COLO668 (cell line): ENCODE data around the gene ZNF423.

Experiments
- DNase-seq: peaks from one replicate; lab custom pipeline; 2025; ENCODE audit not compliant: unreplicated experiment; lab: John Stamatoyannopoulos, UW

ZNF423 gene

GRCh38 chr16:49542946-49543630 is 312.8 kb downstream of the ZNF423 start:
- no peak for DNase-seq

DNA sequence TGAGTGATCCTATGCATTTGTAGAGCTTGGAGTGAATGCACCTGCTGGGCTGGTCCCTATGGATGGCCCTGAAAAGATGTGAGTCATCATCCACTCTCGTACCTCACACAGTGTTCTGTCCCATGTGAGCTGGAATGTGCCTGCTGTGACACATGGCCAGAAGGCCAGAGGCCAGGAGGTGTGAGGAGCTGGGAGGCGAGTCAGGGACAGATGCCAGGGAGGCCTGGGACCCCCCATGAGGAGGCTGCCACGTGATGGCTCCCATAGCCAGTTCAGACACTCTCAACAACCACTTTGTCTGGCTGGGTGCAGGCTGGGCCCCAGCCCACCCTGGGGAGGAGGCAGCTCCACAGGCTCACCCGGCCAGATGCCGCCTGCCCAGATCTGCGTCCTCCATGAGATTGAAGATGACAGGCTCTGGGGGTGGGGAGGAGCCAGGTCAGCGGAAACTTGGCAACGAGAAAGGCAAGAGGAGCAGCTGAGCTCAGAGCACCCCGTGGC is 313.5 kb downstream of the ZNF423 start:
- no peak for DNase-seq

DNA sequence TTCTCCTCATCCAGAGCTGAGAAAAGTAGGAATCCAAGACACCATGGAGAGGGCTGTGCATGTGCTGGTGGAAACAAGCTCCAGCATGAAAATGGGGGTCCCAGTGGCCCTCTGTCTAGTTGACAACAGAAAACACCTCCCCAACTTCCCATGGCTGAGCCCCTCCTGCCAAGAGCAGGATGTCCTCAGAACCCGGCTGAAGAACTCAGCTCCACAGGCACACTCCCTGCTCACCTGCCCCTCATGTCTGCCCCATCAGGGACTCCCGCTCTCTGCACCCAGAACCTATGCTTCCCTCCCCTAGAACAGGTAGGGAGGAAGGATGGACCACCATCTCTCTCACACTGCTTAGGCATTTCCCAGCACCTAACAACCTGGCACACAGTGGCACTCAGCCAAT is 315.1 kb downstream of the ZNF423 start:
- no peak for DNase-seq

DNA sequence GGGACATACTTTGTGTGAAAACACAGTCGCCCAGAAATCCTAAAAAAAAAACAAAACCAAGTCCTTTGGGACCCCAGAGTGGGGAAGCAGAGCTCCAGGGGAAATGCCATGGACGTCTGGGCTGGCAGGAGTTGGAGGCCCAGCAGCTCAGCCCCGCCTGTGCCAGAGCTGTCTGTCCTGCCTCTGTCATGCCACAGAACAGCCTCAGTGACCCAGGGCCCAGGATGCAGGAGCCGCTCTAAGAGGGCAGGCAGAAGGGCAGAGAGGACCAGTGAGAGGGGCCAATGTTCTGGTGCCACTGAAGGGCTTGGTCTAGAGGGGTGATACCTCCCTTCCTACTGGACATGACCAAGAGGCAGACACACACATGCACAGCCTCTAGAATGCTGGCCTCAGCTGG is 316.2 kb downstream of the ZNF423 start:
- no peak for DNase-seq

DNA sequence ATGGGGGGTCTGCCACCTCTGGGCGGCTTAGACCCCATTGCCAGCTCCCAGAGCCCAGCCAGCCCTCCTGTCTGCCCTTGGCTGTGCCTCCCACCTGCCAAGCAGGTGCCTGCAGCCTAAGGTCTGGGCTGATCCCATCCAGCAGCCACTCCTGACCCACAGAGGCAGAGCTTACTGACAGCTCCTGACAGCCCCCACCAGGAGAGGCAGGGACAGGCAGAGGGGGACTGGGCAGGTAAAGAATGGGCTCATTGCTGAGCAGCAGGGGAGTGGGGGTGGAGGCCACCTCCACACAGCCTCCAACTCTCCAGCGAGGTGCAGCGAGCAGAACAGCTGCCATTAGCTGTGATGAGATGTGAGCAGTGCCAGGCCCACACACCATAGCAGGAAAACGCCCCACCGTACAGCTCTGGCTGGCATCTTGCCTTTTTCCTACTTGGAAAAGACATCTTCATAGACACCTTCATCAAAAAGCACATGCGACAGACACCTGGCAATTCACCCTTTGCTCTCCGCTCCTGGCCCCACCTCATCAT is 317.9 kb downstream of the ZNF423 start:
- DNase-seq, result no peak

DNA sequence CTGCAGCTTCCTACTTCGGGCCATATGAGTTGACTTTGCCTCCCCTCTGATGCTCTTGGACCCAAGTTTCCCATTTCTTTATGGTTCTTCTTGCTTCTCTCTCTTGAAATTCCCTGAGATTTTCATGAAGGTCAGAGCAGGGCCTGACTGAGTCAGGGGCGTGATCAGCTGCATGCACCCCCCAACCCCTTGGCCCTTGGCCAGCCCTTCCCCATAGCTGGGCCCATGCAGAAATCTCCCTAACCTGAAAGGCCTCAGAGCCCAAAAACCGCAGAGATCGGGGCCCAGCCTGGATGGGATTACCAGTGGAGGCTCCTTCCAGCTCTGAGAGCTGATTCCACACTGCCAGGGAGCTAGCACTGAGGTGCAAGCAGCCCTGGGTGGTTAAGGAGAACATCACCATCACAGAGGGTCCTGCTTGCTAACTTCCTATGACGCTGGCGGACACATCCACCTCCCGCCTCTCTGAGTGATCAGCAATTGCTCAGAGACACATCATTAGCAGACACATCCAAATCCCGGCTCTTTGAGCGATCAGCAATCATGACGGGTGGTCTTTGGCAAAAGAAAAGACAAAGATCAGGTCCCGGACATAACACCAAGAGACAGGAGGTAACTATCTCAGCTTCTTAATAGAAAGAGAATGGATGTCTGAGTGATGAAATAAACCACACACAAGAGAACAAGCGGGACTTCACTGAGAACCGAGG is 320.9 kb downstream of the ZNF423 start:
- no peak for DNase-seq

DNA sequence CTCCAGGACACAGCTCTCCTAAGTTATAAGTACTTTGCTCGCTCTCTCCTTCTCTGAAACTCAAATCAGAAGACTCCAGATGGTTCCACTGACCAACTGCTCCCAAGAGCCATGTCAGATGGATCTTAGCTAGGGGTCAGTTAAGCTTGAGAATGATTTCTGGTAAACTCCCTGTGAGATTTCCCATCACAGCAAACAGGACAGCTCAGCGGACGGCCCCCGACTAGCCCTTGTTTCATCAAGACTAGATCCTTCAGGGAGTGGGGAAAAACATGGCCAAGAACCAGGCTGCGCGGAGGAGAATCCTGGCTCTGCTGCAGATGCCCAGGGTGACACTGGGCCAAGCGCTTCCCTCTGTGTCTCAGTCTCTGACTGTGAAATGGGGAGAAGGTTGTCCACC is 322.5 kb downstream of the ZNF423 start:
- no peak for DNase-seq

DNA sequence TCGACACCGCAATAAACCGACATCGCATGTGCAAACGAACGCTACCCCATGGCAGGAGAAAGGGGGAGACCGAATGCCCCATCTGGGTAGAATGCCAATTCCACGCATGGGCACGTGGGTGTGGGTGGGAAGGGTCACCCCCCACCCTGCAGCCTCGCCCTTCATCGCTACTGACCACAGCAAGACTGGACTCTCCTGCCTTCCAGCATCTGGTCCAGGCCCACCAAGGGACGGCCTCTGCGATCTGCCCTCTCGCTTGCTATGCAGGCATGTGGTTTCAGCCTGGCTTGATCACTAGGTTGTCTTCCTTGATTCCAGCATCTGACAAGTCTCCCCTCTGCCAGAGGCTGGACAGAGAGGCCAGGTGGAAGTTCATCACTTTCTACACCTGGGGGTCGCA is 323.0 kb downstream of the ZNF423 start:
- DNase-seq, result no peak

GRCh38 chr16:49531931-49532840 is 323.7 kb downstream of the ZNF423 start:
- DNase-seq, result no peak

- no peak for DNase-seq
Observed at GRCh38 chr16:49531425-49531824, 324.5 kb downstream of the ZNF423 start.

- no peak for DNase-seq
Observed at GRCh38 chr16:49530427-49530970, 325.4 kb downstream of the ZNF423 start.

DNA sequence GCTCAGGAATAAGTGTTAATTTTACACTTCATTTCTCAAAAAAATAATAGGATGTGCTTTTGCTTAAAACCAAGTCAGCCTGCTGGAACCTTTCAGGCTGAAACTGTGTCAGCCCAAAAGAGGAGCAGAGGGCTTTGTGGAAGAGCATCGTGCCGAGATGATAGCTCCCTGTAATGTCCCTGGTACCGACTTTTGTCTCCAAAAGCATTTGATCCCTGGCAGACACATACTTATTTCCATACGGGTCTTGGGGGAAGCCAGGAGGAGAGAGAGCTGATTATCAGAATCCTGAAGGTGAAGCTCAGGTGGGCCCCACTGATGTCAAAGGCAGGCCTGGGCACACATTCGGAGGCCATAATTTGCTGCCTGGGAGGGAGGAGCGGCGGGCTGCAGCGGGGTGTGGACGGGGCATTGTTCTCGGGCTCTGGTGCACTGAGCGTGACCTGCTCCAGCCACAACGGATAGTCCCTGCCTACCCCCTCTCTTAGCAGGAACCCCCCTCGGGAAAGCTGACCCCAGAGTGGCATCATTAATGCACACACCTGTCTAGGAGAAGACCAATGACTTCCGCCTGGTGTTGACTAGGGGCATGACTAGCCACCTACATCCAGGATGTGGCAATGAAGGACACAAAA is 326.4 kb downstream of the ZNF423 start:
- DNase-seq, result no peak

- no peak for DNase-seq
Observed at GRCh38 chr16:49528866-49529288, 327.0 kb downstream of the ZNF423 start.

GRCh38 chr16:49528060-49528865 is 327.6 kb downstream of the ZNF423 start:
- no peak for DNase-seq

GRCh38 chr16:49527611-49528010 is 328.3 kb downstream of the ZNF423 start:
- no peak for DNase-seq

- DNase-seq, result no peak
Observed at GRCh38 chr16:49526860-49527365, 329.0 kb downstream of the ZNF423 start.

DNA sequence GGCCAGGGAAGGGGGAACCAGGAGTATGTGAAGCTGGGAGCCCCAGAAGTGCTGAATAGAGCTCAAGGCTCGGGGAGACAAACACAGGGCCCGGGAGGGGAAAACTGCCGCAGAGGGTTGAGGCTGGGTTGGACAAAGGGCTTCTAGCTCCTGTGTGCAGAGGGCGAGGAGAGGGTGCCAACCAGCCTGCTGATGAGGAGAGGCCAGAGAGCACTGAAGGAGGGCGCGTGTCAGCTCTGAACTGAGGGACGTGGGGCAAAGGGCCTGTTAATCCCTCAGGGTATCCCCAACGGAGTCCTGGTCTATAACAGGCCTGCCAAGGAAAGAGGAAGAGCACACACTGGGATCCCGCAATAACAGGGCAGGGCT is 331.0 kb downstream of the ZNF423 start:
- DNase-seq, result no peak

- no peak for DNase-seq
Observed at GRCh38 chr16:49524216-49524946, 331.5 kb downstream of the ZNF423 start.
